Measurements from ENCODE around the gene VSTM2L.

GRCh38 chr20:37903317-37904007 is 535 bp downstream of the VSTM2L start:
- TF ChIP-seq CTCF (IDR thresholded peaks at IDR 0.05) (no peak), POLR2A (IDR thresholded peaks at IDR 0.05) (no peak)
